Nephron progenitor cell (in vitro differentiated cells): ENCODE results near the gene PDE10A.

ENCODE experiments used
- DNase-seq: peaks from one replicate; pipeline ENCODE4 v3.0.0; 2021
- H3K27ac Mint-ChIP-seq: 2 replicates; pipeline ENCODE4 v1.8.0; 2021; ENCODE audit warnings: mild to moderate bottlenecking, moderate library complexity, mixed read lengths
- H3K27me3 Mint-ChIP-seq: 2 replicates; pipeline ENCODE4 v1.8.0; 2021; ENCODE audit warnings: mild to moderate bottlenecking, low read depth, mixed read lengths; ENCODE audit not compliant: poor library complexity
- H3K36me3 Mint-ChIP-seq: 2 replicates; pipeline ENCODE4 v1.8.0; 2021; ENCODE audit warnings: low read depth, mixed read lengths
- H3K4me1 Mint-ChIP-seq: 2 replicates; pipeline ENCODE4 v1.8.0; 2021; ENCODE audit warnings: mixed read lengths
- H3K4me3 Mint-ChIP-seq: 2 replicates; pipeline ENCODE4 v1.8.0; 2021; ENCODE audit warnings: mild to moderate bottlenecking, moderate library complexity, mixed read lengths
- H3K9me3 Mint-ChIP-seq: 2 replicates; pipeline ENCODE4 v1.8.0; 2021; ENCODE audit warnings: mild to moderate bottlenecking, moderate library complexity, mixed read lengths
- CTCF ChIP-seq: fragments of 200-600 bp; sonication (generic); IDR thresholded peaks from 2 replicates; pipeline ENCODE4 v1.5.0; 2021; ENCODE audit warnings: antibody characterized with exemption

The PDE10A gene

GRCh38 chr6:165325609-165326008, 337.4 kb downstream of the PDE10A start:
- Mint-ChIP-seq H3K27me3 (peaks cover 7% of the 10 kb centered on the region), H3K36me3 (peaks cover 10% of the 10 kb centered on the region), H3K4me1 (no peaks in the 10 kb centered on the region), H3K9me3 (peaks cover 33% of the 10 kb centered on the region), H3K4me3 (no peak overlapping the region), H3K27ac (no peak overlapping the region)
- TF ChIP-seq CTCF = no peak
- no peak for DNase-seq

GRCh38 chr6:165321555-165322145, 341.4 kb downstream of the PDE10A start:
- peaks cover 10% of the 10 kb centered on the region for H3K36me3 Mint-ChIP-seq
- H3K4me1 Mint-ChIP-seq = no peaks in the 10 kb centered on the region
- H3K27ac Mint-ChIP-seq = no peak overlapping the region
- no peak for TF ChIP-seq CTCF
- H3K27me3 Mint-ChIP-seq = peaks cover 7% of the 10 kb centered on the region
- no peak overlapping the region for H3K4me3 Mint-ChIP-seq
- H3K9me3 Mint-ChIP-seq = peaks cover 47% of the 10 kb centered on the region
- DNase-seq = no peak

- no peak overlapping the region for H3K27ac Mint-ChIP-seq
- TF ChIP-seq CTCF = no peak
- no peaks in the 10 kb centered on the region for H3K4me1 Mint-ChIP-seq
- H3K9me3 Mint-ChIP-seq = peaks cover 47% of the 10 kb centered on the region
- peaks cover 7% of the 10 kb centered on the region for H3K27me3 Mint-ChIP-seq
- DNase-seq = no peak
- peaks cover 10% of the 10 kb centered on the region for H3K36me3 Mint-ChIP-seq
- H3K4me3 Mint-ChIP-seq = no peak overlapping the region
Observed at GRCh38 chr6:165321150-165321549, 341.9 kb downstream of the PDE10A start.

- Mint-ChIP-seq H3K9me3 (peaks cover 35% of the 10 kb centered on the region), H3K27ac (no peak overlapping the region), H3K27me3 (no peaks in the 10 kb centered on the region), H3K4me1 (no peaks in the 10 kb centered on the region), H3K36me3 (peaks cover 8% of the 10 kb centered on the region), H3K4me3 (no peak overlapping the region)
- TF ChIP-seq CTCF = no peak
- DNase-seq = no peak
Observed at GRCh38 chr6:165317723-165318122, 345.3 kb downstream of the PDE10A start.

- Mint-ChIP-seq H3K9me3 (no peaks in the 10 kb centered on the region), H3K4me3 (peak within 1 kb of the TSS; percentile 87), H3K36me3 (no peaks in the 10 kb centered on the region), H3K27me3 (peaks cover 24% of the 10 kb centered on the region), H3K27ac (peak within 1 kb of the TSS; percentile 98), H3K4me1 (peaks cover 20% of the 10 kb centered on the region)
- no peak for TF ChIP-seq CTCF
- DNase-seq = peak; percentile 83
Observed at GRCh38 chr6:165308926-165309731, 353.9 kb downstream of the PDE10A start, which contains the start of gene C6orf118. Gene C6orf118, minus strand, starts transcription at chr6:165309605. Its CDS starts 19 bp downstream, at chr6:165309586.

- peaks cover 20% of the 10 kb centered on the region for H3K4me1 Mint-ChIP-seq
- H3K9me3 Mint-ChIP-seq = peaks cover 8% of the 10 kb centered on the region
- no peaks in the 10 kb centered on the region for H3K36me3 Mint-ChIP-seq
- TF ChIP-seq CTCF = no peak
- no peak overlapping the region for H3K27ac Mint-ChIP-seq
- peaks cover 24% of the 10 kb centered on the region for H3K27me3 Mint-ChIP-seq
- DNase-seq = no peak
- no peak overlapping the region for H3K4me3 Mint-ChIP-seq
Observed at GRCh38 chr6:165306955-165307354, 356.1 kb downstream of the PDE10A start.
